Head of caudate nucleus (tissue), 42 donors: Measurements from ENCODE around the gene MYADML2.
A peak's percentile ranks its signal among the peaks of the same experiment; 100 is the strongest.

ENCODE experiments used
- DNase-seq, 42 donors: peaks; one replicate each; pipeline versions ENCODE4 v3.0.0 to v3.0.0-alpha.2; 2020 to 2021; ENCODE audit warnings: mixed read lengths in 7 of 42
- intact Hi-C: fragments of 100-400 bp; cut with DNase I; formaldehyde crosslinking; loops from one replicate; pipeline ENCODE4 v1.15.0; 2022

MYADML2 gene

DNA sequence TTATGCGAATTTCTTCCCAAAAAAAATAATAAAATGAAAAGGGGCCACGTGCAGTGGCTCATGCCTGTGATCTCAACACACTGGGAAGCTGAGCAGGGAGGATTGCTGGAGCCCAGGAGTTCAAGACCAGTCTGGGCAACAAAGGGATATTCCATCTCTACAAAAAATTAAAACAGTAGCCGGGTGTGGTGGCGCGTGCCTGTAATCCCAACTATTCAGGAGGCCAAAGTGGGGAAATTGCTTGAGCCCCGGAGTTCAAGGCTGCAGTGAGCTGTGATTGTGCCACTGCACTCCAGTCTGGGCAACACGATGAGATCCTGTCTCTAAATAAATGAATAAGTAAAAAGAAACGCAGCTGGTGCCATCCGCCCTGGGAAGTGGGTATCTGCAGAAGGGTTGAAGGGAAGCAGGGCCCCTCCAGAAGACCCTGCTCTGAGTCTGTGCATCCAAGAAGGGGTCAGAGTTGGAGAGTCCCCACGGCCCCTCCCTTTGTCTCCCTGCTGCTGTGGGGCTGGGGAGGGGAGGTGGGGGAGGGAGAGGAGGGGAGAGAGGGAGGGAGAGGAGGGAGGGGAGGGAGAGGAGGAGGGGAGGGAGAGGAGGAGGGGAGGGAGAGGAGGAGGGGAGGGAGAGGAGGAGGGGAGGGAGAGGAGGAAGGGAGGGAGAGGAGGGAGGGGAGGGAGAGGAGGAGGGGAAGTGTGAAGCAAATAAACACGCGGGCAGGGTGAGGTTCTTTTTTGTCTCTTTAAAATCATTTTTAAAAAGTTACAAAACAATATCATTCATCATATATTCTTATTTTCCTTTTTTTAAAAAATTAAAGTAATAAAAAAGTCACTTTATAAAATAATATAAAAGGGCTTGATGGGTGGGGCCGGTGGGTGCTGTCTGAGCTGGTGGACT lies 5.0 kb upstream of the MYADML2 start:
- intact Hi-C loops: loop anchor here (10.0 kb wide), 1 partner anchor 203 kb away; no protein-coding TSS in a partner anchor
- no peak for DNase-seq

- no peak for DNase-seq
- intact Hi-C loops: loop anchor here (10.0 kb wide), 1 partner anchor 204 kb away; no protein-coding TSS in a partner anchor
Measured at GRCh38 chr17:81950501-81950900, 3.5 kb upstream of the MYADML2 start.

DNA sequence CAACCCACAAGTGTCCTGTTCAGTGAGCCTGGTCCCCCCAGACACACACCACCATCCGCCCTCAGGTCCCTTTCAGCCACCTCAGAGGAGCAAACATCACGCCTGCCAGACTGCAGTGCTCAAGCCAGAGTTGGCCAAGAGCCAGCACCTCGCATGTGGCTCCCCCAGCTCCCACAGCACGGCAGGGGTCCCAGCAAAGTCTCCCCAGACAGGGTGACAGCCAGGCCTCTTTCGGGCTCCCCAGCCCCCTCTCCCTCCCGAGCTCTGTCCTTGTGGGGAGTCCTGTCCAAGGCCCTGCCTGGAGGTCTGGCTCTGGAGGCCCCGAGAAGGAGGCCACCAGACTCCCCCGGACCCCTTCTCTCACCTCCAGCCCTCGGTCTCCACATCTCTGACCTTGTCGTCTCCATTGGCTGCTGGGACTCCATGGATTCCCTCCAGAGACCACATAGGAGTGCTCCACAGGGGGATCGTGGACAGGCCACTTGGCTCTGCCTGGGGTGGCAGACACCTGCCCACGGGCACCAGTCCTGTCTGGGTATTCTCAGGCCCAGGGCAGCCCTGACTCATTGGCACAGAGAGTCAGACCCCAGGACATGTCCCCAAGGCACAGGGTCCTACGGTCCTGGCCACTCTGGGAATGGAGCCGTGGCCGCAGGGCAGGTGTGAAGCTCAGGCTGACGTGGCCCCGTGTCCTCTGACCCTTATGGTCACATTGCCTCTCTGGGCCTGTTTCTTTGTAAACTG lies 1.8 kb upstream of the MYADML2 start:
- intact Hi-C loops: no loop called here
- DNase-seq: peak in 1 of 42 donors; percentile 7

DNA sequence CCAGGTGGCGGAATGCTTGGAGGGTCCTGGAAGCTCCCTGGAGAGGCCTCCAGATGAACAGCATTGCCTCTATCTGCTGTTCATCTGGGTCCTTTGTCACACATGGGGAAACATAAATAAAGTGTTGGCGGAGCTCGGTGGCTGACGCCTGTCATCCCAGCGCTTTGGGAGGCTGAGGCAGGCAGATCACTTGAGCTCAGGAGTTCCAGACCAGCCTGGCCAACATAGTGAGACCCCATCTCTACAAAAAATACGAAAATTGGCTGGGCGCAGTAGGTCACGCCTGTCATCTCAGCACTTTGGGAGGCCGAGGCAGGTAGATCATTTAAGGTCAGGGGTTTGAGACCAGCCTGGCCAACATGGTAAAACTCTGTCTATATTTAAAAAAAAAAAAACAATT lies 2.2 kb downstream of the MYADML2 start:
- no peak for DNase-seq
- intact Hi-C loops: no loop called here

DNA sequence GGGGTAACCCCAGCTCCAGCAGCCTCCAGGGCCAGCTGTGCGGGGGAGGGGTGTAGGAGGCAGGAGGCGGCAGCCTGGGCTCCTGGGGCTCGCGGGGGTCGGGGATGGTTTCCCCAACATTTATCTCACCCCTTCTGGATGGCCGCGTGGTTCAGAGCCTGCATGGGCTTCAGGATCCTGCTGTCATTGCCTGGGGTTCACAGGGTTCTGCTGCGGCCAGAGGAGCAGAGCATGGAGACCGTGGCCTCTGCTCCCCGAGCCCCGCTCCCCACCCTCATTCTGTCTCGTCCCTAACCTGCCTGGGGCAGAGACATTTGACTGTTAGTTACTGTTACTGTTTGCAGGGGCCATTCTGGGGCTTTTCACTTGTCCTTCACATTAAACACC lies 4.9 kb downstream of the MYADML2 start:
- intact Hi-C loops: no loop called here
- no peak for DNase-seq

DNA sequence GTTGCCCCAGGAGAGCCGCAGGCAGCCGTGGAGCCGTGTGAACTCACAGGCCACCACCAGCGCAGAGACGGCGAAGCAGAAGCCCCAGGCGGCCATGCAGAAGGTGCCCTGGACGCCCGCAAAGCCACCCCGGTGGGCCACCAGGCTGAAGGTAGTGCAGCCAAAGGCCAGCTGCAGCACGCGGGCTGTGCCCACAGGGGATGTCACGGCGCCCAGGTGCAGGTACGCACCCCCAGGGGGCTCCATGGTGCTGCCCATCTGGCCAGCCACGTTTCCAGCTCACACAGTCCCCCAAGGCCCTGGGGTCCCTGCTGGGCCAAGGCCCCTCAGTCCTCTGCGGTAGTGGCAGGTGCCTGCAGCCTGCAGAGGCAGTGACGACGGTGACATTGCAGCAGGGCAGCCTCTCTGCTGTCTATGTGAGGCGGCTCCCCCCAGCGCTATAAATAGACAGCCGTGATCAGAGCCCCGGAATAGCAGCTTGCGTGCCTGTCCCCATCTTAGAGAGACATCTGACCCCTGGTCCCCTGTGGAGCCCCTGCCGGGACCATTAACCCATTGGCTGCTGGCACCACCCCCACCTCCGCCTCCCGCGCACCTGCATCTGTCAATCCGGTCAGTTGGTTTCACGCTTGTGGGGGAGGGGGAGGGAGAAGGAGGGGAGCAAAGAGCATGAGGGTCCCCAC lies 5.4 kb downstream of the MYADML2 start:
- DNase-seq: peak in 34 of 42 donors; percentile 40 to 85 (median 64)
- intact Hi-C loops: no loop called here

GRCh38 chr17:81940538-81941483 lies 6.2 kb downstream of the MYADML2 start:
- DNase-seq: no peak
- intact Hi-C loops: no loop called here

DNA sequence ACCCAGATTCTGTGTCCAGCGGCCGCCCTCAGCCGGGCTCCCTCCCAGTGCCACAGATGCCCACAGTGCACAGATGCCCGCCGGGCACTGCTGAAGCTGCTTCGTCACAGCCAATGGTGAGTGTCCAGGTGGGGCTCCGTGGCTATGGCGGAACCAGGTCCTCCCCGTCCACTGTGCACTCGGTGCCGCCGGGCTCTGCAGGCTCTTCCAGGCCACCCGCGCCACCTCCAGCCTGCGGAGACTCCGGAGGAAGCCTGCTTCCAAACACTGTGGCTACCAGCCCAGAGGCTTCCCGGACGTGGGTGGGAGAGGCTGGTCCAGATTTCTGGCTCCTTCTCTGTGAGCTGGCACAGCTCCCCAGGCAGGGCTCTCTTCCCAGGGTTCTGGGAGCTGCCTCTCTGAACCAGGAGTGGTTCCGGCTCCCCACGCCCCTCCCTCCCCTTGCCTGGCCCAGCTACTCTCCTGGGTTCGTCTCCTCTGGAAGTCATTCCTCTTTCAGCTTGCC lies 7.1 kb downstream of the MYADML2 start:
- DNase-seq: peak in 35 of 42 donors; percentile 24 to 83 (median 60)
- intact Hi-C loops: no loop called here

DNA sequence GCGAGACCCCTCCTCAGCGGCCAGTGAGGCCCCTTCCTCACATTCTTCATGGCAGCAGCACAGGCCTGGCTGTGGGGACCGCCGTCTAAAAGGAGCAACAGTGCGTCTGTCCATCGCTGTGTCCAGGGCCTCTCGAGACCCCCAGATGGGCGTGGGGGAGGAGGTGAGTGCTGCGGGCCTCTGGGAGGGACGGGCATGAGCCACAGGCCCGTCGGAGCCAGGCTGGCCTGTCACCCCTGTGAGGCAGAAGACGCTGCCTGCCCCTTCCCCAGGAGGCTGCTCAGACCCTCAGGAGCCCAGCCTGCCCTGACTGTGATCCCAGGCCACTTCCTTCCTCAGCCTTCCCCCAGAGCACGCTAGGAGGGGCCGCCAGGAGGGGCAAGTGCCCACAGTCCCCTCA lies 7.8 kb downstream of the MYADML2 start:
- intact Hi-C loops: no loop called here

DNA sequence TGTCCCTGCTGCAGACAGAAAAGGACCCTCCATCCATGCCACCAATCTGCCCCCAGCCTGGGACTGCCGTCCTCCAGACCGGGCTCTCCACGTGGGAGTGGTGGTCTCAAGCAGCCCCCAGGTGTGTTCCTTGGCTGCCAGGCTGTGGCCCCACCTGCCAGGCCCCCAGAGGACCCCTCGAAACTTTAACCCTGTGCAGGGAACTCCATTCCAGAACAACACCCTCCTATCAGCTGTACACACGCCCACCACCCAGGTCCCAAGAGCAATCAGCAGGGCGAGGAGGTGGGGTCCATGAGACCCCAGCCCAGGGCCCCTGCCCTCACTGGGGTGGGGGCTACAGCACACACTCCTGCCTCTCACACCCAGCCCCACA lies 11.3 kb downstream of the MYADML2 start:
- intact Hi-C loops: no loop called here
- no peak for DNase-seq

More for the DNA sequence above, 7.8 kb downstream of the MYADML2 start:
- no peak for DNase-seq

DNA sequence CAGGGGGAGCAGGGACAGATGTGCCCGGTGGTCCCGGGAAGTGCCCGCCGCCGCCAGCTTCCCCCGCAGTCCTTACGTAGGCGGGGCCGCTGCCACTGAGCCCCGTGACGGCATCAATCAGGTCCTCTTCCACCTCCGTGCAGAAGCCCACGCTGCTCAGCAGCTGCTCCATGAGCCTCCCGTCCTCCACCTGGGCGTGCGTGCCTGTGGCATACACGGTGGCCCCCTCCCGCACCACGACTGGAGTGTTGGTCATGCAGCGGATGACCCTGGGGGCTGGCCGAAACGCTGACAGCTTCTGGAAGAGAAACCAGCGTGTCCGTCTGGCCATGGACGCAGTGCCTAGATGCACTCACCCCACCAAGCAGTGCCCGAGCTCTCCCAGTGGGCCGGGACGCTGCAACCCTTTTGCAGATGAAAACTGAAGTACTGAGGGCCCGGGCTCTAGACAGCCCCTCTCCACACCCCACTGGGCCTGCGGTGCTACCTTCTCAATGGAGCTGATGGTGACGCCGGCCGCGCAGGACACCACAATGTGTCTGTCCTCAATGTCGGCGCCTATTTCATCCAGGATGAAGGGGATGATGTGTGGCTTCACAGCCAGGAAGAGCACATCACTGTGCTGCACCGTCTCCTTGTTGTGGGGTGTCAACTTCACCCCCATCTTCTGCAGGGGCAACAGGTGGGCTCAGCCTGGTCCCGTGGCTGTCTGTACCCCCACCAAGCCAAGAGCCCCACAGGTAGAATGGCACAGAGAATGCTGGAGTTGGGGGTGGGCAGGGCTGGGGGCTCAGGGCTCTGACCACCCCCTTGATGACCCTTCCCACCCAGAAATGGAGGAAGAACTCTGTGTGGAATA lies 12.0 kb downstream of the MYADML2 start:
- intact Hi-C loops: no loop called here
- DNase-seq: peak in 24 of 42 donors; percentile 33 to 82 (median 58)

GRCh38 chr17:81934098-81934757 lies 12.8 kb downstream of the MYADML2 start:
- intact Hi-C loops: no loop called here
- no peak for DNase-seq

DNA sequence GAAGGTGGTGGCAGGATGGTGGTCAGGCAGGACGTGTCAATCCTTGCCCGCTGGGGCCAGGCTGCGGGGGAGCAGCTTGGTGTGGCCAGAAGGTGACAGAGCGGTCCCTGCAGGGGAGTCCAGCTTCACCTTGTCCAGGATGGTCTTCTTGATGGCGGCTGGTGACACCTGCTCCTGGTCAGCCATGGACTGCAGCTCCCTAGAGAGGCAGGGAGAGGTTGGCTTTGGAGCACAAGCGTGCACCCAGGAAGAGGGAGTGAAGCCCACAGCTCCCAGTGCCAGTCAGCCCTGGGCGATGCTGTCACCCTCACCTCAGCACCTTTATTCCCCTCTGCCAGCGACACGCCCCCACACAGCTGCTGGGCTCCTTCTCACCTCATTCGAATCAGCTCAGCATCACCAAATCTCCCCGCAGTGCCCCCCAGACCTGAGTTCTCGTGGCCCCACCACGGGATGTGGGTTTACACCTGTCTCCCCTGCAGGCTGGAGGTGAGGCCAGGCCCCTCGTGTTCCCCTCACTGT lies 13.8 kb downstream of the MYADML2 start:
- intact Hi-C loops: no loop called here

GRCh38 chr17:81932333-81932983 lies 14.6 kb downstream of the MYADML2 start:
- DNase-seq: no peak

More for the DNA sequence above, 13.8 kb downstream of the MYADML2 start:
- DNase-seq: peak in 2 of 42 donors; percentile 42 to 45

GRCh38 chr17:81931557-81932332 lies 15.3 kb downstream of the MYADML2 start:
- DNase-seq: no peak
- intact Hi-C loops: no loop called here

More at GRCh38 chr17:81932333-81932983, 14.6 kb downstream of the MYADML2 start:
- intact Hi-C loops: no loop called here
